HepG2 (cell line): ENCODE results near the gene C16orf86. TPM values are rescaled to one million over a fixed set of nuclear protein-coding genes. Genes with fewer than 3 reads are reported as not detected.

Experiments used
- ATAC-seq: fragments of 200-7000 bp; cut with Tn5 transposase; 3 replicates; pipeline ENCODE4 v1.9.1; 2020; ENCODE audit warnings: mild to moderate bottlenecking, moderate library complexity
- BruUV-seq: library from RNA; stranded (reverse); fragments of 400-500 nt; replicated peaks from 2 replicates; lab custom pipeline; 2021; lab: Mats Ljungman, UMichigan
- CTCF ChIA-PET: fragments of 300-600 bp; formaldehyde crosslinking; extraction: SDS; loops from one replicate; lab custom pipeline; 2021; ENCODE audit warnings: low total read pairs, inconsistent platforms, low intra/inter-chr PET ratio; lab: Yijun Ruan, JAX
- POLR2A ChIA-PET: fragments of 350-600 bp; sonication (Branson Sonifier 250); formaldehyde crosslinking; loops from one replicate; lab custom pipeline; 2020; ENCODE audit warnings: antibody characterized with exemption, inconsistent platforms; lab: Yijun Ruan, JAX
- DNase-seq: peaks from one replicate; pipeline ENCODE4 v3.0.0-alpha.2; 2015; ENCODE audit warnings: low spot score
- FAIRE-seq: peaks from 3 replicates; lab custom pipeline; 2011; peaks lifted over from hg19 to GRCh38; lab: Jason Lieb, UNC
- H2AFZ ChIP-seq: one replicate; pipeline ENCODE4 v1.6.1; 2011; ENCODE audit warnings: low read length, inconsistent platforms
- H3K27ac ChIP-seq: fragments of 300-600 bp; 3 replicates; pipeline ENCODE4 v1.8.0; 2011; ENCODE audit warnings: mixed run types, mild to moderate bottlenecking, mixed read lengths, low read length, inconsistent platforms; ENCODE audit not compliant: insufficient read depth; ENCODE audit errors: extremely low read length
- H3K27me3 ChIP-seq, 2 experiments: fragments of 200-600 bp in 1 of 2; 2 replicates in 1 of 2; 3 replicates in 1 of 2; pipeline versions ENCODE4 v1.6.0 to v1.8.0; 2011; ENCODE audit warnings: low read length in 2 of 2, mild to moderate bottlenecking in 2 of 2, moderate library complexity in 2 of 2, inconsistent platforms in 1 of 2; ENCODE audit not compliant: insufficient read depth in 2 of 2, control insufficient read depth in 1 of 2
- H3K36me3 ChIP-seq, 2 experiments: fragments of 200-600 bp in 1 of 2; replicated peaks in 1 of 2; 2 replicates in 1 of 2; 3 replicates in 1 of 2; pipeline versions ENCODE4 v1.5.1 to v1.8.0; 2011; ENCODE audit warnings: low read length in 2 of 2, inconsistent platforms in 1 of 2; ENCODE audit not compliant: insufficient read depth in 2 of 2, control insufficient read depth in 1 of 2
- H3K4me1 ChIP-seq: 2 replicates; pipeline ENCODE4 v1.5.1; 2012; ENCODE audit warnings: low read length, inconsistent platforms; ENCODE audit not compliant: insufficient read depth
- H3K4me2 ChIP-seq: 2 replicates; pipeline ENCODE4 v1.6.0; 2011; ENCODE audit warnings: low read depth, low read length, inconsistent platforms
- H3K4me3 ChIP-seq, 3 experiments: fragments of 200-600 bp in 1 of 3; sonication (generic), shearing (Covaris generic) in 1 of 3; replicated peaks in 1 of 3; 2 replicates each; pipeline ENCODE4 v1.5.1; 2011 to 2016; ENCODE audit warnings: low read length in 3 of 3, inconsistent platforms in 2 of 3, low read depth in 2 of 3, mild to moderate bottlenecking in 2 of 3, control low read depth in 1 of 3, mixed read lengths in 1 of 3; ENCODE audit not compliant: insufficient read depth in 1 of 3
- H3K79me2 ChIP-seq: one replicate; pipeline ENCODE4 v1.6.1; 2011; ENCODE audit warnings: low read length, inconsistent platforms; ENCODE audit not compliant: insufficient read depth
- H3K9ac ChIP-seq: 2 replicates; pipeline ENCODE4 v1.6.0; 2011; ENCODE audit warnings: mild to moderate bottlenecking, low read depth, low read length, inconsistent platforms; ENCODE audit not compliant: insufficient read depth
- H3K9me3 ChIP-seq: 2 replicates; pipeline ENCODE4 v1.5.1; 2012; ENCODE audit warnings: mild to moderate bottlenecking, low read length
- H4K20me1 ChIP-seq: 2 replicates; pipeline ENCODE4 v1.6.0; 2011; ENCODE audit warnings: inconsistent platforms, mild to moderate bottlenecking, low read length, moderate library complexity; ENCODE audit not compliant: insufficient read depth
- IRF9 ChIP-seq: sonication (generic); formaldehyde crosslinking; IDR thresholded peaks from 2 replicates; pipeline ENCODE4 v1.8.0; 2022; ENCODE audit warnings: missing genetic modification reagents, mild to moderate bottlenecking, borderline replicate concordance
- NONO ChIP-seq, 2 experiments: fragments of 450-650 bp in 1 of 2; sonication (generic) in 1 of 2; formaldehyde crosslinking in 1 of 2; IDR thresholded peaks in 1 of 2; conservative IDR thresholded peaks in 1 of 2; 2 replicates each; pipeline versions ENCODE4 v1.6.1 to v1.8.0; 2017 to 2022; ENCODE audit warnings: mild to moderate bottlenecking in 1 of 2, missing genetic modification reagents in 1 of 2, moderate library complexity in 1 of 2
- ZNF121 ChIP-seq: sonication (generic); formaldehyde crosslinking; IDR thresholded peaks from 2 replicates; pipeline ENCODE4 v1.5.0; 2020; ENCODE audit warnings: mild to moderate bottlenecking, missing genetic modification reagents
- ZNF224 ChIP-seq: sonication (generic); formaldehyde crosslinking; IDR thresholded peaks from 2 replicates; pipeline ENCODE4 v1.5.0; 2020; ENCODE audit warnings: mild to moderate bottlenecking, missing genetic modification reagents
- ZNF615 ChIP-seq: sonication (generic); formaldehyde crosslinking; IDR thresholded peaks from 2 replicates; pipeline ENCODE4 v1.5.0; 2020; ENCODE audit warnings: mild to moderate bottlenecking, missing genetic modification reagents, borderline replicate concordance
- ZNF790 ChIP-seq: sonication (generic); formaldehyde crosslinking; IDR thresholded peaks from 2 replicates; pipeline ENCODE4 v1.8.0; 2022; ENCODE audit warnings: missing genetic modification reagents, mild to moderate bottlenecking, borderline replicate concordance
- ZNF83 ChIP-seq: sonication (generic); formaldehyde crosslinking; IDR thresholded peaks from 2 replicates; pipeline ENCODE4 v1.4.0; 2020; ENCODE audit warnings: missing genetic modification reagents, mild to moderate bottlenecking, borderline replicate concordance
- WGBS: methylation state at CpG from one replicate; pipeline ENCODE4 v1.1.6; 2017; ENCODE audit warnings: low lambda C conversion rate; 5-methylcytosine and 5-hydroxymethylcytosine counted together
- in situ Hi-C: cut with HindIII; loops from 2 replicates; pipeline ENCODE4 v1.10.0; 2017; ENCODE audit warnings: low pct_unique_long_range_greater_than_20kb; ENCODE audit not compliant: extremely low pct_ligation_motif_present
- intact Hi-C: fragments of 100-400 bp; cut with micrococcal nuclease; formaldehyde crosslinking; loops from one replicate; pipeline ENCODE4 v1.10.0; 2022; ENCODE audit not compliant: unreplicated experiment
- polyA plus RNA-seq, 8 experiments: library from polyadenylated mRNA; depleted of rRNA in 3 of 8; stranded (reverse) in 7 of 8; unstranded in 1 of 8; fragments of >200 nt; fragmentation: Illumina TruSeq in 4 of 8; extraction: Trizol in 4 of 8; gene quantifications; 2 replicates each; pipeline versions ENCODE4 v1.2.1 to v1.2.3, GENCODE V29; 2011 to 2016; ENCODE audit warnings: low read depth in 4 of 8, missing spikeins in 1 of 8, mixed read lengths in 1 of 8; ENCODE audit not compliant: insufficient read depth in 1 of 8
- total RNA-seq, 5 experiments: library from RNA; depleted of rRNA; stranded (reverse); fragments of >200 nt; fragmentation: Illumina TruSeq; extraction: Trizol; gene quantifications; 2 replicates each; pipeline ENCODE4 v1.2.3, GENCODE V29; 2016; ENCODE audit warnings: low read depth in 1 of 5
- TF ChIP-seq, protein P1 (sequence below): sonication (generic); formaldehyde crosslinking; IDR thresholded peaks from 2 replicates; pipeline ENCODE4 v1.5.0; 2020; ENCODE audit warnings: missing genetic modification reagents

C16orf86 gene
- total and polyA plus RNA-seq, 2 of the 13 experiments (the other 11 are each of a cell fraction or from before 2014, with no cell fraction given), result 1.5 to 3.1 TPM

DNA sequence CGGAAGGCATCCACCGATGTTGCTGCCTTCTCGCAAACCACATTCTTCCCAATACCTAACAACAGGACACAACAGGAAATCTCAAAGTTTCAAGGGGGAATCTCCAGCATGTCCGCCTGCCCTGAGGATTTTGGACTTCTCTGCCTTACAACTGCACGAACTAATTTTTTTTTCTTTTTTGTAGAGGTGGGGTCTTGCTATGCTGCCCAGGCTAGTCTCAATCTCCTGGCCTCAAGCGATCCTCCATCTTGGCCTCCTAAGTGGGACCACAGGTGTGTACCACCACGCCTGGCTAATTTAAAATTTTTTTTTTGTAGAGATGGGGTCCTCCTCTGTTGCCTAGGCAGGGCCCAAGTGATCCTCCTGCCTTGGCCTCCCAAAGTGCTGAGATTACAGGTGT, 9.4 kb downstream of the C16orf86 start:
- ATAC-seq (no peak), FAIRE-seq (no peak), DNase-seq (no peak)
- POLR2A ChIA-PET, result no interaction called here
- Histone ChIP-seq H3K9me3 (no peaks in the 10 kb centered on the region), H3K4me1 (0 out of 2 replicates have a peak, but pooled peaks cover 5% of the 10 kb centered on the region), H4K20me1 (no peaks in the 10 kb centered on the region), H3K9ac (no peak overlapping the region), H3K27me3 (no peaks in the 10 kb centered on the region), H3K27ac (no peak overlapping the region), H3K36me3 (peaks cover 2 to 8% of the 10 kb centered on the region in 2 experiments; a peak in 4 of 5 replicates), H3K4me2 (no peak overlapping the region), H3K79me2 (no peaks in the 10 kb centered on the region), H2AFZ (no peak overlapping the region), H3K4me3 (no peak overlapping the region)
- BruUV-seq, result no TSS peak
- intact Hi-C loops, result no loop called here
- TF ChIP-seq ZNF790 (CRISPR knock-in tag), result no peak
- peak; percentile 70; the same call in 1 of the 2 replicates for TF ChIP-seq ZNF121 (CRISPR knock-in tag)
- in situ Hi-C loops, result no loop called here
- WGBS, result over 99% methylated on average over 7 of the region's 7 CpGs
- CTCF ChIA-PET, result no interaction called here

DNA sequence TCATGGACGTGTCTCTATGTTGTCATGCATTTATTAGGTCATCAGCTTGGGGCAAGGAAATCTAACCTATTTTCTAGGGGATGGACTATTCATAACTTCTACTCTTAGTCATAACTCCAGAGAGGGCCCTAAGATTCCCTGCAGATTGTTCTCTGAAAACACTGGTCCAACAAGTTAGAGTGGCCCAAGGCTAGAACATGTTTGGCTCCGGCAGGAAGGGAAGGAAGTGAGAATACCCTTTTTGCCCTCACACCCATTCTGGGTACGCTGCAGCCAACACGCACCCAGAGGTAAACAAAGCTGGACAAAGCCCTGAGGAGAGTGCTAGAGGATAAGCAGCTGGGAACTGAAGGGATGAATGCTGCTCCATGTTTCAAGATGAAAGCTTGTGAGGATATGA, 9.9 kb downstream of the C16orf86 start:
- intact Hi-C loops, result no loop called here
- CTCF ChIA-PET, result no interaction called here
- Histone ChIP-seq H3K9me3 (no peaks in the 10 kb centered on the region), H4K20me1 (no peaks in the 10 kb centered on the region), H3K36me3 (peaks cover 3 to 8% of the 10 kb centered on the region in 2 experiments; a peak in 4 of 5 replicates), H3K9ac (no peak overlapping the region), H3K4me3 (no peak overlapping the region), H3K27ac (no peak overlapping the region), H2AFZ (no peak overlapping the region), H3K79me2 (no peaks in the 10 kb centered on the region)
- no peak for DNase-seq
- no TSS peak for BruUV-seq
- POLR2A ChIA-PET, result no interaction called here
- no peak for ATAC-seq
- 97% methylated on average over 4 of the region's 4 CpGs for WGBS
- TF ChIP-seq NONO (IDR thresholded peaks at IDR 0.05) (no peak), NONO (CRISPR knock-in tag; conservative IDR thresholded peaks at IDR 0.05) (no peak), ZNF83 (no peak), ZNF615 (CRISPR knock-in tag) (no peak), IRF9 (no peak), ZNF224 (CRISPR knock-in tag) (no peak)
- TF ChIP-seq, protein P1, sequence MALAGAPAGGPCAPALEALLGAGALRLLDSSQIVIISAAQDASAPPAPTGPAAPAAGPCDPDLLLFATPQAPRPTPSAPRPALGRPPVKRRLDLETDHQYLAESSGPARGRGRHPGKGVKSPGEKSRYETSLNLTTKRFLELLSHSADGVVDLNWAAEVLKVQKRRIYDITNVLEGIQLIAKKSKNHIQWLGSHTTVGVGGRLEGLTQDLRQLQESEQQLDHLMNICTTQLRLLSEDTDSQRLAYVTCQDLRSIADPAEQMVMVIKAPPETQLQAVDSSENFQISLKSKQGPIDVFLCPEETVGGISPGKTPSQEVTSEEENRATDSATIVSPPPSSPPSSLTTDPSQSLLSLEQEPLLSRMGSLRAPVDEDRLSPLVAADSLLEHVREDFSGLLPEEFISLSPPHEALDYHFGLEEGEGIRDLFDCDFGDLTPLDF (CRISPR knock-in tag), result no peak
- TF ChIP-seq, all 625 proteins: peak for 0
- Histone ChIP-seq H3K27me3 (no peaks in the 10 kb centered on the region), H3K4me1 (0 out of 2 replicates have a peak, but pooled peaks cover 5% of the 10 kb centered on the region), H3K4me2 (no peak overlapping the region)
- FAIRE-seq, result no peak
- in situ Hi-C loops, result no loop called here
